Panc1 (cell line): ENCODE data around the gene TMEM271. TPM values are rescaled to one million over a fixed set of nuclear protein-coding genes. Genes with fewer than 3 reads are reported as not detected.

Experiments
- ATAC-seq: fragments of 200-7000 bp; cut with Tn5 transposase; 2 replicates; pipeline ENCODE4 v1.9.1; 2020; ENCODE audit warnings: mild to moderate bottlenecking, moderate library complexity
- BruUV-seq: library from RNA; stranded (reverse); fragments of 400-500 nt; replicated peaks from 2 replicates; lab custom pipeline; 2021; lab: Mats Ljungman, UMichigan
- CTCF ChIA-PET: fragments of 300-600 bp; sonication (Branson Sonifier 250); formaldehyde crosslinking; loops from one replicate; lab custom pipeline; 2022; ENCODE audit warnings: antibody characterized with exemption; lab: Charles Lee
- POLR2A ChIA-PET: fragments of 300-600 bp; sonication (Branson Sonifier 250); formaldehyde crosslinking; loops from one replicate; lab custom pipeline; 2022; ENCODE audit warnings: antibody characterized with exemption; lab: Charles Lee
- DNase-seq: peaks from one replicate; pipeline ENCODE4 v3.0.0-alpha.2; 2010; ENCODE audit warnings: low read depth, low spot score
- H3K27ac ChIP-seq: 2 replicates; pipeline ENCODE4 v1.5.1; 2011; ENCODE audit warnings: mild to moderate bottlenecking, low read length, inconsistent platforms
- H3K27me3 ChIP-seq: fragments of 200-500 bp; sonication (Bioruptor generic); 2 replicates; pipeline ENCODE4 v1.6.0; 2014; ENCODE audit warnings: low read length, inconsistent platforms; ENCODE audit not compliant: control insufficient read depth, insufficient read depth
- H3K36me3 ChIP-seq: fragments of 200-500 bp; sonication (Bioruptor generic); 2 replicates; pipeline ENCODE4 v1.5.1; 2014; ENCODE audit warnings: inconsistent platforms, mild to moderate bottlenecking, low read length, moderate library complexity; ENCODE audit not compliant: control insufficient read depth, insufficient read depth
- H3K4me1 ChIP-seq: 2 replicates; pipeline ENCODE4 v1.5.1; 2011; ENCODE audit warnings: inconsistent platforms, mild to moderate bottlenecking, low read length, moderate library complexity; ENCODE audit not compliant: control insufficient read depth, insufficient read depth
- H3K4me3 ChIP-seq, 2 experiments: 2 replicates each; pipeline ENCODE4 v1.5.1; 2011 to 2012; ENCODE audit warnings: low read depth in 2 of 2, low read length in 2 of 2, mild to moderate bottlenecking in 2 of 2, inconsistent platforms in 1 of 2, moderate library complexity in 1 of 2
- H3K9me3 ChIP-seq: fragments of 200-500 bp; sonication (Bioruptor generic); 2 replicates; pipeline ENCODE4 v1.5.1; 2014; ENCODE audit warnings: low read depth, mild to moderate bottlenecking, inconsistent platforms, low read length, moderate library complexity; ENCODE audit not compliant: control insufficient read depth, insufficient read depth
- POLR2AphosphoS5 ChIP-seq: IDR thresholded peaks from 2 replicates; pipeline ENCODE4 v1.6.1; 2012; ENCODE audit warnings: mild to moderate bottlenecking, low read depth, low read length, moderate library complexity
- SIN3A ChIP-seq: IDR thresholded peaks from 2 replicates; pipeline ENCODE4 v1.6.1; 2012; ENCODE audit warnings: low read depth, mild to moderate bottlenecking, low read length, moderate library complexity, borderline replicate concordance; ENCODE audit not compliant: insufficient read depth
- TCF7L2 ChIP-seq: IDR thresholded peaks from 2 replicates; pipeline ENCODE4 v1.6.1; 2011; ENCODE audit warnings: mild to moderate bottlenecking, low read depth, low read length, inconsistent platforms
- in situ Hi-C: cut with HindIII; loops from 2 replicates; pipeline ENCODE4 v1.10.0; 2016; ENCODE audit warnings: low sequenced_read_pairs, low pct_unique_long_range_greater_than_20kb
- intact Hi-C: fragments of 100-400 bp; cut with micrococcal nuclease; formaldehyde crosslinking; loops from one replicate; pipeline ENCODE4 v1.10.0; 2022; ENCODE audit not compliant: unreplicated experiment
- total RNA-seq: library from RNA; stranded (reverse); gene quantifications from one replicate; pipeline ENCODE4 v1.2.1, GENCODE V29; 2021; ENCODE audit not compliant: unreplicated experiment
- TF ChIP-seq, protein P1 (sequence below): fragments of 450-650 bp; IDR thresholded peaks from 2 replicates; pipeline ENCODE4 v1.5.1; 2017; ENCODE audit warnings: mild to moderate bottlenecking
- TF ChIP-seq, protein P2 (sequence below), 2 experiments: IDR thresholded peaks; 2 replicates each; pipeline ENCODE4 v1.6.1; 2011 to 2012; ENCODE audit warnings: low read depth in 2 of 2, control low read depth in 1 of 2, low read length in 1 of 2, mild to moderate bottlenecking in 1 of 2, moderate library complexity in 1 of 2; ENCODE audit not compliant: insufficient read depth in 1 of 2

The TMEM271 gene
- total RNA-seq, 1 experiment from 2014 or later = not detected

- Histone ChIP-seq H3K4me3 (no peak overlapping the region), H3K27me3 (no peaks in the 10 kb centered on the region), H3K9me3 (no peaks in the 10 kb centered on the region), H3K27ac (no peak overlapping the region), H3K4me1 (no peaks in the 10 kb centered on the region), H3K36me3 (no peaks in the 10 kb centered on the region)
- in situ Hi-C loops (no loop called here), intact Hi-C loops (no loop called here)
- BruUV-seq = no TSS peak
- CTCF ChIA-PET = no interaction called here
- DNase-seq (no peak), ATAC-seq (no peak)
- TF ChIP-seq, protein P1, sequence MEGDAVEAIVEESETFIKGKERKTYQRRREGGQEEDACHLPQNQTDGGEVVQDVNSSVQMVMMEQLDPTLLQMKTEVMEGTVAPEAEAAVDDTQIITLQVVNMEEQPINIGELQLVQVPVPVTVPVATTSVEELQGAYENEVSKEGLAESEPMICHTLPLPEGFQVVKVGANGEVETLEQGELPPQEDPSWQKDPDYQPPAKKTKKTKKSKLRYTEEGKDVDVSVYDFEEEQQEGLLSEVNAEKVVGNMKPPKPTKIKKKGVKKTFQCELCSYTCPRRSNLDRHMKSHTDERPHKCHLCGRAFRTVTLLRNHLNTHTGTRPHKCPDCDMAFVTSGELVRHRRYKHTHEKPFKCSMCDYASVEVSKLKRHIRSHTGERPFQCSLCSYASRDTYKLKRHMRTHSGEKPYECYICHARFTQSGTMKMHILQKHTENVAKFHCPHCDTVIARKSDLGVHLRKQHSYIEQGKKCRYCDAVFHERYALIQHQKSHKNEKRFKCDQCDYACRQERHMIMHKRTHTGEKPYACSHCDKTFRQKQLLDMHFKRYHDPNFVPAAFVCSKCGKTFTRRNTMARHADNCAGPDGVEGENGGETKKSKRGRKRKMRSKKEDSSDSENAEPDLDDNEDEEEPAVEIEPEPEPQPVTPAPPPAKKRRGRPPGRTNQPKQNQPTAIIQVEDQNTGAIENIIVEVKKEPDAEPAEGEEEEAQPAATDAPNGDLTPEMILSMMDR = no peak
- no peak for TF ChIP-seq SIN3A
- TF ChIP-seq, protein P2, sequence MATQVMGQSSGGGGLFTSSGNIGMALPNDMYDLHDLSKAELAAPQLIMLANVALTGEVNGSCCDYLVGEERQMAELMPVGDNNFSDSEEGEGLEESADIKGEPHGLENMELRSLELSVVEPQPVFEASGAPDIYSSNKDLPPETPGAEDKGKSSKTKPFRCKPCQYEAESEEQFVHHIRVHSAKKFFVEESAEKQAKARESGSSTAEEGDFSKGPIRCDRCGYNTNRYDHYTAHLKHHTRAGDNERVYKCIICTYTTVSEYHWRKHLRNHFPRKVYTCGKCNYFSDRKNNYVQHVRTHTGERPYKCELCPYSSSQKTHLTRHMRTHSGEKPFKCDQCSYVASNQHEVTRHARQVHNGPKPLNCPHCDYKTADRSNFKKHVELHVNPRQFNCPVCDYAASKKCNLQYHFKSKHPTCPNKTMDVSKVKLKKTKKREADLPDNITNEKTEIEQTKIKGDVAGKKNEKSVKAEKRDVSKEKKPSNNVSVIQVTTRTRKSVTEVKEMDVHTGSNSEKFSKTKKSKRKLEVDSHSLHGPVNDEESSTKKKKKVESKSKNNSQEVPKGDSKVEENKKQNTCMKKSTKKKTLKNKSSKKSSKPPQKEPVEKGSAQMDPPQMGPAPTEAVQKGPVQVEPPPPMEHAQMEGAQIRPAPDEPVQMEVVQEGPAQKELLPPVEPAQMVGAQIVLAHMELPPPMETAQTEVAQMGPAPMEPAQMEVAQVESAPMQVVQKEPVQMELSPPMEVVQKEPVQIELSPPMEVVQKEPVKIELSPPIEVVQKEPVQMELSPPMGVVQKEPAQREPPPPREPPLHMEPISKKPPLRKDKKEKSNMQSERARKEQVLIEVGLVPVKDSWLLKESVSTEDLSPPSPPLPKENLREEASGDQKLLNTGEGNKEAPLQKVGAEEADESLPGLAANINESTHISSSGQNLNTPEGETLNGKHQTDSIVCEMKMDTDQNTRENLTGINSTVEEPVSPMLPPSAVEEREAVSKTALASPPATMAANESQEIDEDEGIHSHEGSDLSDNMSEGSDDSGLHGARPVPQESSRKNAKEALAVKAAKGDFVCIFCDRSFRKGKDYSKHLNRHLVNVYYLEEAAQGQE (IDR thresholded peaks at IDR 0.05; ENCODE audit: insufficient read depth in 1 of 2, low read depth in 2 of 2, low read length in 1 of 2) = no peak
- no peak for TF ChIP-seq POLR2AphosphoS5
- TF ChIP-seq TCF7L2 = no peak
- POLR2A ChIA-PET = no interaction called here
These were observed 14.7 kb downstream of the TMEM271 start for GRCh38 chr4:561426-561825.

GRCh38 chr4:560731-561291 is 15.3 kb downstream of the TMEM271 start:
- Histone ChIP-seq H3K27ac (no peak overlapping the region), H3K4me1 (no peaks in the 10 kb centered on the region), H3K27me3 (no peaks in the 10 kb centered on the region), H3K36me3 (no peaks in the 10 kb centered on the region), H3K9me3 (no peaks in the 10 kb centered on the region), H3K4me3 (no peak overlapping the region)
- intact Hi-C loops = no loop called here
- ChIA-PET POLR2A (no interaction called here), CTCF (no interaction called here)
- TF ChIP-seq, protein P1 = no peak
- no peak for TF ChIP-seq POLR2AphosphoS5
- no peak for TF ChIP-seq SIN3A
- no peak for TF ChIP-seq TCF7L2
- TF ChIP-seq, protein P2 (IDR thresholded peaks at IDR 0.05; ENCODE audit: insufficient read depth in 1 of 2, low read depth in 2 of 2, low read length in 1 of 2) = no peak
- in situ Hi-C loops = no loop called here
- ATAC-seq (no peak), DNase-seq (no peak)
- BruUV-seq = no TSS peak
